Measurements from ENCODE around the gene MKRN2OS. TPM values are rescaled to one million over a fixed set of nuclear protein-coding genes. Genes with fewer than 3 reads are reported as not detected.
A peak's percentile ranks its signal among the peaks of the same experiment; 100 is the strongest.

Gene MKRN2OS
- total and polyA plus RNA-seq, 10 of the 15 experiments (the other 5 are each of a cell fraction or from before 2014, with no cell fraction given): 0.20 to 1.0 (median 0.40) TPM; not detected in 4

GRCh38 chr3:12561397-12561796 is 16.1 kb upstream of the MKRN2OS start:
- TF ChIP-seq BCLAF1 (IDR thresholded peaks at IDR 0.05) (no peak), NRF1 (conservative IDR thresholded peaks at IDR 0.05; ENCODE audit: low read depth, low read length) (no peak), ZNF592 (IDR thresholded peaks at IDR 0.05) (no peak), RAD21 (IDR thresholded peaks at IDR 0.05; ENCODE audit: insufficient read depth, low read depth, low read length) (no peak), PBX3 (IDR thresholded peaks at IDR 0.05; ENCODE audit: insufficient replicate concordance, low read depth, low read length) (no peak), RELA (IDR thresholded peaks at IDR 0.05; ENCODE audit: borderline replicate concordance, partially characterized antibody) (no peak), RAD51 (IDR thresholded peaks at IDR 0.05) (no peak), SIX5 (IDR thresholded peaks at IDR 0.05; ENCODE audit: low read depth, low read length, severe bottlenecking) (no peak), GABPA (IDR thresholded peaks at IDR 0.05; ENCODE audit: low read depth) (no peak), SREBF2 (IDR thresholded peaks at IDR 0.05; ENCODE audit: low read length) (no peak), PAX5 (IDR thresholded peaks at IDR 0.05; ENCODE audit: borderline replicate concordance, low read depth, low read length) (no peak), ELK1 (IDR thresholded peaks at IDR 0.05; ENCODE audit: low read depth, low read length) (no peak), EGR1 (IDR thresholded peaks at IDR 0.05; ENCODE audit: borderline replicate concordance in 1 of 2, low read depth in 2 of 2, low read length in 2 of 2) (no peak), MYB (IDR thresholded peaks at IDR 0.05; ENCODE audit: borderline replicate concordance, low read depth, low read length) (no peak)
- ChIA-PET RAD21 (ENCODE audit: unreplicated experiment) (interaction anchor here (1.0 to 3.0 kb wide), 4 partner anchors 77 to 102 kb away, joined by 3 to 18 read pairs (median 3); partner anchors contain the start of genes RAF1 and TSEN2), POLR2A (interaction anchor here (0.7 to 5.0 kb wide), 4 partner anchors 20 to 102 kb away, joined by 3 to 38 read pairs (median 6); partner anchors contain the start of gene RAF1), SMC1A (ENCODE audit: uncharacterized antibody, unreplicated experiment) (interaction anchor here (2.3 kb wide), 1 partner anchor 84 kb away, joined by 8 read pairs; no protein-coding TSS in a partner anchor), CTCF (interaction anchor here (1.1 kb wide), 1 partner anchor 98 kb away, joined by 3 read pairs; no protein-coding TSS in a partner anchor)
- Histone ChIP-seq H3K9ac (ENCODE audit: control insufficient read depth, insufficient read depth, low read length) (no peak overlapping the region), H3K36me3 (ENCODE audit: control insufficient read depth in 2 of 2, insufficient read depth in 2 of 2, low read length in 1 of 2) (no peaks in the 10 kb centered on the region), H3K79me2 (ENCODE audit: control insufficient read depth, insufficient read depth, low read length) (peaks cover 90% of the 10 kb centered on the region), H3K4me3 (peak overlapping the region; percentile 46; the same call in 1 of the 2 replicates), H4K20me1 (ENCODE audit: control insufficient read depth, insufficient read depth) (peaks cover 4% of the 10 kb centered on the region; the same call in 1 of the 2 replicates), H3K27me3 (replicated peaks in 1 of 2; ENCODE audit: control insufficient read depth in 2 of 2, insufficient read depth in 2 of 2, low read length in 1 of 2) (no peaks in the 10 kb centered on the region), H3K27ac (ENCODE audit: control insufficient read depth, insufficient read depth) (peak overlapping the region; percentile 81), H2AFZ (ENCODE audit: control insufficient read depth, low read depth, low read length) (no peak overlapping the region), H3K4me2 (ENCODE audit: control insufficient read depth, insufficient read depth) (peak overlapping the region; percentile 93), H3K9me3 (replicated peaks; ENCODE audit: control insufficient read depth, insufficient read depth, low read length) (peaks cover 11% of the 10 kb centered on the region; the same call in 2 of the 3 replicates), H3K4me1 (ENCODE audit: control insufficient read depth, insufficient read depth, low read length) (peaks cover 31% of the 10 kb centered on the region)
- 0% methylated on average over 2 of the region's 2 CpGs for WGBS (ENCODE audit: insufficient coverage, insufficient replicate concordance, low lambda C conversion rate, missing lambda C conversion rate)
- no peak for ATAC-seq
- no TSS peak for BruUV-seq (replicated peaks)
- in situ Hi-C loops (cut with MboI): no loop called here
- FAIRE-seq: no peak
- no peak for DNase-seq (ENCODE audit: low read depth, low spot score)
- intact Hi-C loops (cut with micrococcal nuclease; ENCODE audit: unreplicated experiment): loop anchor here (5.0 kb wide), 1 partner anchor 369 kb away; no protein-coding TSS in a partner anchor
